NCI-H446 (cell line): ENCODE measurements around the gene BAZ2B.
A peak's percentile ranks its signal among the peaks of the same experiment; 100 is the strongest.
"Not testable (repeated sequence)": the region's sequence is repeated elsewhere in the genome, so short reads cannot be mapped to it uniquely, and the experiment has no call there.

Experiments used
- DNase-seq, 2 experiments: peaks; one replicate each; lab custom pipeline; 2025; lab: John Stamatoyannopoulos, UW

Gene BAZ2B

GRCh38 chr2:159616286-159616701 lies at the start of gene BAZ2B:
Gene BAZ2B (minus strand): TSS chr2:159616548. CDS start chr2:159478719, 137,829 bp downstream.
- peak; percentile 30 to 71 for DNase-seq

GRCh38 chr2:159661286-159661685 lies 44.9 kb upstream of the BAZ2B start:
- DNase-seq: no peak

DNA sequence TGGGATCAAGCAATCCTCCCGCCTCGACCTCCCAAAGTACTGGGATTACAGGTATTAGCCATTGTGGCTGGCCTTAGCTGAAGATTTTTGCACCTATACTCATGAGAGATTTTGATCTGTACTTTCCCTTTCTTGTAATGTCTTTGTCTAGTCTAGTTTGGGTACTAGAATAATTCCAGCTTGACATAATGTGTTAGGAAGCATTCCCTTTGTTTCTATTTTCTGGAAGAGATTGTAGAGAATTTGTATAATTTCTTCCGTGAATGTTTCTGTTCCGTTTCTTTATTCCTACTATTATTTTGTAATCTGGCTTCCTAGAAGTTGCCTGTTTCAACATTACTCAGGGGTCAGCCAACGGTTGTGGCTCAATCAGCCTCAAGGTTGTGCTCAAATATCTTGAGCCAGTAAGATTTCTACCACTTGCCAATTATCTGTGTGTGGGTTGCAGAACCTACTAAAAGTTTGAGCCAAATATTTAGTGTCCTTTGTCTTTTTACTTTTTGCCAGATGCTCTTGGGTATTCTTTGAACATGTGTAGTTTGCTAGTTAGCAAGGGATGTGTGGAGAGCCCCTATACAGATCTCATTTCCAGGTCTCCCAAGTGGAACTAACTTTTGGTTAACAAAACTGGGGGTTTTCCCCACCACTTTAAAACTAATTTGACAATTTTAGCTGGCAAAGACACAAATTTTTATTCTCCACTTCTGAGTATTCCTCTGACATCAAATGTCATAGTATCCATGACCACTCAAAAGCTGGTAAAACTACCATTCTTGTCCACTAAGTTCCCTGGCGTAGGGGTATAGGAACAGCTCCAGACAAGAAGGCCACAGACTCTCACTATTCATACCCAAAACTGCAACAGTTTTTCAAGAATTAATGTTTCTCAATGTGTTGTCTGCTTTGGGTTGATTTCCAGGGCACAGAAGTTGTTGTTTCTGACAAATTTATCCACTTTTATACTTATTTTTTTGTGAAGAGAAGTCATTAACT lies 42.8 kb upstream of the BAZ2B start:
- no peak for DNase-seq

DNA sequence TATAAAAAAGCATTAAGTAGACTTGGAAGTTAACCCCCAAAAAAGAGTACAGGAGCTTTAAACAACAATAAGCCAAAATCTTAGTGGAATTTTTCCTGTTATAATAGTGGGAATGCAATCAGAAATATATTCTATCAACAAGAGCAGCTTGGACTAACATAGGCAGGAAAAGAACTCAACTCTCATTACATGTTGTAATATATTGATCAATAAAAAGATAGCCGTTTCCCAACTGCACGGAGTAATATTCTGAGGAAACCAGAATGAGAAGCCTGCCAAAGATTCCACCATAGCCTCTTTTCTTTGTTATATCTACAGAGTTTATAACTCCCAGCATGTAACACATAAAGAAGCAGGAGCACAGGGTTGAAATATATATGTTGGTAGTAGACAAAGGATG lies 37.6 kb upstream of the BAZ2B start:
- no peak for DNase-seq

DNA sequence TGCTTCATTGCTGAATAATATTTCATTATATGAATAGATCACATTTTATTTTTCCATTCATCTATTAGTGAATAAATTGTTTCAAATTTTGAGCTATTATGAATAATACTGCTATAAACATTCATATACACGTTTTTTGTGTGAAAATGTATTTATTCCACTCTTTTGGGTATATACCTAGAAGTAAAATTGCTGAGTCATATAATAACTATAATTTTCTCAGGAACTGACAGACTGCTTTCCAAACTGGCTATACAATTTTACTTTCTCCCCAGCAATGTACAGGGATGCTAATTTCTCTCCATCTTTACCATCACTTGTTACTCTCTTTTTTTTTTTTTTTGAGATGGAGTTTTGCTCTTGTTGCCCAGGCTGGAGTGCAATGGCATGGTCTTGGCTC lies 35.5 kb upstream of the BAZ2B start:
- DNase-seq: no peak

DNA sequence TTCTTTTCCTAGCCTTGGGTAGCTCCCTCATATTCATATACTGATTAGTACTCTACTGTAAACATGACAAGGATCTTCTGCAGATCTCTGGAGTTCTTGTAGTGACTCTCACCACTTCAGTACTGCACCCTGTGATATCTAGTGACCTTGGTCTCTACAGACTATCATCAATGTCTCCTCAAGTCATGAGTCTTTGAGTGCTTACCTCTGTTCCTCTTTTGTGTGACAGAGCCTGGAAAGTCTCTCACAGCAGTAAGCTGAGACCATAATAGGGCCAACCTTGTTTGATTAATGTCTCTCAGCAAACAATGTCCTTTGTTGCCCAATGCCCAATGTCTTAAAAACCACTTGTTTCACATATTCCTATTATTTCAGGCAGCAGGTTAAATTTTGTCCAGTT lies 34.2 kb upstream of the BAZ2B start:
- DNase-seq: no peak

DNA sequence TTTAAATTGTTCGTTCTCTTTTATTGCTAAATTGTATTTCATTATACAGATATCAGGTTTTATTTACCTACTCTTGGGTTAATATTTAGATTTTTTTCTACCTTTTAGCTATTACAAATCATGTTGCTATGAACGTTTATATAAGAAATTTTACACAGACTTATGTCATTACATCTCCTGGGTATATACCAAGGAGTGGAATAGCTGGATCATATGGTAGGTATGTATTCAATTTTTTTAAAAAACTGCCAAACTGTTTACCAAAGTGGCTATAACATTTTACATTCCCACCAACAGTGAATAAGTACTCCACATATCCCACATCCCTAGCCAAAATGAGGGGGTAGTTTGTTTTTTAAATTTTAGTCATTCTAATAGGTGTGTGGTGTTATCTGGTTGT lies 32.3 kb upstream of the BAZ2B start:
- no peak for DNase-seq

DNA sequence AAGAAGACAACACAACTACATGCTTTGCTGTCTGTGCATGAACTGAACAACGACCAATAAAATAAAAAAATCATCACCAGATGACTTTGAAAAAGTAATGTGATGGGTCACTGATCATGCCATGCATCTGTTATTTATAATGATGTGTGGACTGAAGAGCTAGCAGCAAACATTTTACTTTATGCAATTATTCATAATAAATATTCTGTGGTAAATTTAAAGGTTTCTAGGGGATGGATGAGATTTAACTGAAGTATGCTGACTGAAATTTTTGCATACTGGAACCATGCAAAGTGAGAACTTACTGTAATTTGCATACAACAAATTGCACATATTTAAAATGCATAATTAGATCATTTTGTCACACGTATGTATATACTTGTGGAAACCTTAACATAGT lies 31.3 kb upstream of the BAZ2B start:
- DNase-seq: no peak

DNA sequence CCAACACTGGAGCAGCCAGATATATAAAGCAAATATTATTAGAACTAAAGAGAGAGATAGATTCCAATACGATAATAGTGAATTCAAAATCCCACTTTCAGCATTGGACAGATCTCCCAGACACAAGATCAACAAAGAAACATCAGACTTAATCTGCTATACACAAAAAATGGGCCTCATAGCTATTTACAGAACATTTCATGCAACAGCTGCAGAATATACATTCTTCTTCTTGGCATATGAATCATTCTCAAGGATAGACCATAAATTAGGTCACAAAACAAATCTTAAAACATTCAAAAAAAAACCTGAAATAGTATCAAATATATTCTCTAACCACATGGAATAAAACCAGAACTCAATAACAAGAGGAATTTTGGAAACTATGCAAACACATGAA lies 23.8 kb upstream of the BAZ2B start:
- DNase-seq: no peak

GRCh38 chr2:159639712-159640111 lies 23.4 kb upstream of the BAZ2B start:
- no peak for DNase-seq

GRCh38 chr2:159639071-159639470 lies 22.7 kb upstream of the BAZ2B start:
- DNase-seq: no peak

GRCh38 chr2:159637988-159638501 lies 21.7 kb upstream of the BAZ2B start:
- DNase-seq: no peak

- DNase-seq: no peak
These were observed 20.9 kb upstream of the BAZ2B start for GRCh38 chr2:159637240-159637639.

DNA sequence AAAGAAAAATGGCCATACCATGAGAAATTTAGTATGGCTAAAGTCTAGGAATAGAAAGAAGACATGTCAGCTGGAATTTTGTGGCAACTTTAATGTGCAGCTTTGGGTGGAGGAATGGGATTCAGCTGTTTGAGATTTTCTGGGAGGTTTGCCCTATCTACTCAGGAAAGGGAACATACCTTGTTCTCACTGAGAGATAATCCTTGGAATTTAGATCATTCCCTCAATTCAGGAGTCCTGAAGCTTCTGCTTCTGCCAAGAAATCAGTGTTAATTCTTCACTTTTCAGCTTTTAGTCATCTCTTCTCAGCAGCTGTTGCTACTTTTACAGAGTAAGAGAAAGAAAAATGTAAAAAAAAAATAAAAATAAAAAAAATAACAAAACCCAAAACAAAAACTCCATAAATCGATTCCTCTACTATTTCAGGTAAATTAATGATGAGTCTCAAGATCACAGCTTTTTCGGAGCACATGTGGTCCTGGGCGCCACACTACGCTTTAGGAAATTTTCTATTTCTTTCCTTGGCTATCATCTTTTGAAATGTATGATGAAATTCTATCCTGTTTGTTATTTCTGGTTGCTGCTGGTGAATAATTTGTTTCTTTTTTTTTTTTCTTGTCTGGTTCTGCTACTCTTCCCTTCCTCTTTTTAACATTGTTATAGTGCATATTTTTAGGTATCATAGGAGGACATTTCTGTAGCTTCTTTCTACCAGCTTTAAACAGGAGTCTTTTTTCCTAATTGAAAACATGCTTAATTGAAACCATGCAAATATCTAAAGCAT lies 18.9 kb upstream of the BAZ2B start:
- DNase-seq: no peak

DNA sequence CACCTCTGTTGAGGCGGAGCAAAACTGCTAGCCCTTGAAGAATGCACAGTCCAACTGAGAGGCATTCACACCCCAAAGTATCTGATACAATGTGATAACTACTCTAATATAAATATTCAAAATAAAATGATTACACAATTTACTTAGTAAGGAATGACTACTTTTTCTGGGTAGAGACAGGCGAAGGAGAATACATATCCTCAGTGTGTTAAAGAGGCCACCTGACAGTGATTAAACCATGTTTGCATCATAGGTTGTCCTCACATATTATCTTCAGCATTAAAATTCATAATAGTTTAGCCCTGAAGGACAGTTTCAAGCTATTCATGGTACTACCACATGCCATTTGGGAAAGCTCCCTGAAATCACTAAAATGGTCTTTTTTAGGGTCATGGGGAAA lies 16.9 kb upstream of the BAZ2B start:
- no peak for DNase-seq

- DNase-seq: not testable (repeated sequence)
These were observed 9.3 kb upstream of the BAZ2B start for GRCh38 chr2:159625628-159626027.

DNA sequence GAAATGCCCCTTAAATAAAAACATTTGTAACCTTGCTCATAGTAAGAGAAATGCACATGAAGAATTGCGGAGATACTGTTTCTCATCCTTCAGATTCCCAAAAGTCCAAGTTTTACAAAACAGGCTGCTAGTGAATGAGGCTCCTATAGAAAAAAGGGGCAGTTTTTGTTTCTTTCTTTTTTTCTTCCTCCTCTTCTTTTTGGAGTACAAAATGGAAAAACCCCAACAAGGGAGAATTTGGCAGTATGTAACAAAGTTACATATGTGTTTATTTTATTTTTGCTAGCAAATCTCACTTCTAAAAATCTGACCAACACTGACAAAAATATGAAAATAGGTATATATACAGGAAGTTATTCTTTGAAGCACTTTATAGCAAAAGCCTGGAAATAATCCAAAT lies 7.1 kb upstream of the BAZ2B start:
- DNase-seq: no peak

GRCh38 chr2:159622966-159623365 lies 6.6 kb upstream of the BAZ2B start:
- no peak for DNase-seq

DNA sequence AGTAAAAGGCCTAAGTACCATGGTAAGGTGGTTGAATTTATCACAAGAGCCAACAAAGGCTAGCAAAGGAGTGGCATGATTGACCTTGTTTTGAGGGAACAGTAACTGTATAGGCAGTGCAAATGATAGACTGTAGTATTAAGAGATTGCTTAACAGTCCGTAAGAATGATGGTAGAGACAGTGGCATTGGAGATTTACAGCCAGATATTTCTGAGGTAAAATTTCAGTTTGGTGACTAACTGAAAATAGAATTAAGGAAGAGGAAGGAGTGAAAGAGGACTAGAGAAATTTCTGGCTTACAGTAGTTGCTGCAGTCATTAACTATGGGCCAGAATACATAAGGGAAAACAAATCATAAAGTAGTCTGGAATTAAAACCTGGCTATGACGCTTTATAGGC lies 4.4 kb upstream of the BAZ2B start:
- DNase-seq: no peak

DNA sequence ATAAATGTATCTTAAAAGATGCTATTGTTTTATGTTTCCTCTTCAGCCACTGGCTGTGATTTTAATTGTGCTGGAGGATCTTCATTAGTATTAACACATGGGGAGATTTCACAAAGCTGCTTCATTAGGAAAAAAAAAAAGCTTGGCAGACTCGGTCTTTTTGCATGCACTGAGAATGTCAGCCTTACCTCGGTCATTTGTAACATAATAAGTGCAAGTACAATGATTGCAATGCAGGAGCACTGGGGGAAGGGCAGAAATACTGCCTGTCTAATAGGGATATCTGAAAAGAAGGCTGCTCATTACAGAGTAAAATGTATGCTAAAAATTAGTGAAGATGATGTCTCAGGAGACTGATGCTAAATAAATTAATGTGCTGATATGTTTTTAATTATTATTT lies 1.3 kb upstream of the BAZ2B start:
- DNase-seq: peak; percentile 11 to 50

DNA sequence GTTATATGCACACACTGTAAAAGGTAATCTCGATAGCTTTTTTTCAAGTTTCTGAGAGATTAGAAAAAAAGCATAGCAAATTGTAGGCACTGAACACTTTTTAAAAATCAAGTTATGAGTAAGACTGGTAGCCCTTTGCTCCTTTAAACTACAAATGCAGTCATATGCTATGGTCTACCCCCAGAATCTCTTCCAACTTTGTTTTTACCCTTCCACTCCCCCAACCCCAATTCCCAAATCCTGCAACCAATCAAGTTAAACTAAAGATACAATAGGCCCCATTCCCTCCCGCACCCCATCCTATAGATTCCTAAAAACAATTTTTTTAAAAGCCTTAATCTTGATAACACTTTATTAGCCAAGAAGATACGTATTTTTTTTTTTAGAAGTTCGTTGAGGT lies 752 bp upstream of the BAZ2B start:
- DNase-seq: peak in 1 of 2 experiments; percentile 7

GRCh38 chr2:159615367-159616285 lies 722 bp downstream of the BAZ2B start:
- DNase-seq: peak; percentile 79 to 88
